ENCODE measurements around the gene LRRC2. TPM values are rescaled to one million over a fixed set of nuclear protein-coding genes. Genes with fewer than 3 reads are reported as not detected.
A peak's percentile ranks its signal among the peaks of the same experiment; 100 is the strongest.

The LRRC2 gene
- total and polyA plus RNA-seq, 9 of the 15 experiments (the other 6 are each of a cell fraction or from before 2014, with no cell fraction given) = 0.01 to 0.04 (median 0.03) TPM; not detected in 5

DNA sequence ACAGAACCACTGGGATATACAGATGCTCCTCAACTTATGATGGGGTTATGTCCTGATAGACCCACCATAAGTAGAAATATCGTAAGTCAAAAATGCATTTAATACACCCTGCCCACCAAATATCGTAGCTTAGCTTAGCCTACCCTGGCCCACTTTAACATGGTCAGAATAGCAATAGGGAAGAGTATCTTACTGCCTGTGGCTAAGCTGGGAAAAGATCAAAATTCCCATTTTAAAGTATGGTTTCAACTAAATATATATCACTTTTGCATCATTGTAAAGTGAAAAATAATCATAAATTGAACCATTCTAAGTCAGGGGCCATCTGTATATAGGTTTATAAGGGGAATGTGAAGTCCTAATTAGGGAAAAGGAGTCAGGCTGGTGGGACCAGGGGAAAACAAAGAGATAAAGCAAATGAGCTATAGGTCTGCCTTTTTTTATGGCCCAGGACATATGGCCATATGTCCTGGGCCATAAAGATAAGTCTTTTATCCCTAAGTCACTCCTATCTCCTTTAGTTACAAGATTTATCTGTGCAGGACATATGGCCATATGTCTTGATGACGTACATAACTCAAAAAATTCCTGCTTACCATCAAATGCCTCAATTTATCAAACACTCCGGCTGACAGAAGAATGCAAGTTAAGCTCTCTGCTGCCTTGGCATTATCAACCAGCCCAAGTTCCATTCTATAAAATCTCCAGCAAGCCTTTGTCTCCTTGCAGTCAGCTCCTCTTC, 57.1 kb downstream of the LRRC2 start (continued):
- TF ChIP-seq MTA2 (IDR thresholded peaks at IDR 0.05; ENCODE audit: low read depth) (peak; percentile 100), NUFIP1 (IDR thresholded peaks at IDR 0.05; ENCODE audit: partially characterized antibody) (peak; percentile 47), ZNF79 (CRISPR knock-in tag; IDR thresholded peaks at IDR 0.05; ENCODE audit: low read depth) (peak; percentile 10; the same call in 1 of the 2 replicates), NFYB (IDR thresholded peaks at IDR 0.05; ENCODE audit: extremely low read depth, insufficient read length) (no peak), CHD1 (IDR thresholded peaks at IDR 0.05; ENCODE audit: low read length) (peak; percentile 57), ZNF165 (CRISPR knock-in tag; IDR thresholded peaks at IDR 0.05; ENCODE audit: borderline replicate concordance) (no peak), RHOXF2B (CRISPR knock-in tag; conservative IDR thresholded peaks at IDR 0.05) (no peak), NCOA6 (IDR thresholded peaks at IDR 0.05) (no peak), MAX (CRISPR knock-in tag; IDR thresholded peaks at IDR 0.05) (no peak), MECOM (CRISPR knock-in tag; IDR thresholded peaks at IDR 0.05) (peak; percentile 92), PHB (CRISPR knock-in tag; IDR thresholded peaks at IDR 0.05) (no peak), ERF (CRISPR knock-in tag; IDR thresholded peaks at IDR 0.05) (no peak), PRMT5 (CRISPR knock-in tag; IDR thresholded peaks at IDR 0.05) (no peak), ZNF23 (CRISPR knock-in tag; IDR thresholded peaks at IDR 0.05) (no peak), NFATC3 (IDR thresholded peaks at IDR 0.05) (peak; percentile 95), ZNF644 (tag; IDR thresholded peaks at IDR 0.05; ENCODE audit: low read depth) (peak; percentile 99), TAF9B (IDR thresholded peaks at IDR 0.05; ENCODE audit: partially characterized antibody) (peak; percentile 91), TFAP4 (CRISPR knock-in tag; IDR thresholded peaks at IDR 0.05; ENCODE audit: borderline replicate concordance) (no peak; the same call in 1 of the 2 replicates), STAT6 (CRISPR knock-in tag; IDR thresholded peaks at IDR 0.05) (no peak), ID3 (CRISPR knock-in tag; IDR thresholded peaks at IDR 0.05) (no peak), ID3 (tag; IDR thresholded peaks at IDR 0.05) (peak; percentile 14; the same call in 1 of the 2 replicates), ZNF707 (CRISPR knock-in tag; conservative IDR thresholded peaks at IDR 0.05) (no peak), HMGN3 (IDR thresholded peaks at IDR 0.05; ENCODE audit: borderline replicate concordance, extremely low read depth, insufficient read length, low read depth, low read length) (peak; percentile 99)
- TF ChIP-seq, protein P1, sequence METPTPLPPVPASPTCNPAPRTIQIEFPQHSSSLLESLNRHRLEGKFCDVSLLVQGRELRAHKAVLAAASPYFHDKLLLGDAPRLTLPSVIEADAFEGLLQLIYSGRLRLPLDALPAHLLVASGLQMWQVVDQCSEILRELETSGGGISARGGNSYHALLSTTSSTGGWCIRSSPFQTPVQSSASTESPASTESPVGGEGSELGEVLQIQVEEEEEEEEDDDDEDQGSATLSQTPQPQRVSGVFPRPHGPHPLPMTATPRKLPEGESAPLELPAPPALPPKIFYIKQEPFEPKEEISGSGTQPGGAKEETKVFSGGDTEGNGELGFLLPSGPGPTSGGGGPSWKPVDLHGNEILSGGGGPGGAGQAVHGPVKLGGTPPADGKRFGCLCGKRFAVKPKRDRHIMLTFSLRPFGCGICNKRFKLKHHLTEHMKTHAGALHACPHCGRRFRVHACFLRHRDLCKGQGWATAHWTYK (CRISPR knock-in tag; IDR thresholded peaks at IDR 0.05) = peak; percentile 83; the same call in 1 of the 2 replicates
